Measurements from ENCODE around the gene ADAM15.

- TF ChIP-seq CTCF (IDR thresholded peaks at IDR 0.05) (no peak), POLR2A (IDR thresholded peaks at IDR 0.05) (no peak)
Observed at GRCh38 chr1:155022927-155023236, 28.2 kb upstream of the ADAM15 start.

Data from uterus (tissue), 2 donors.